Measurements from ENCODE around the gene MAPK9.
A peak's percentile ranks its signal among the peaks of the same experiment; 100 is the strongest.

Gene MAPK9

DNA sequence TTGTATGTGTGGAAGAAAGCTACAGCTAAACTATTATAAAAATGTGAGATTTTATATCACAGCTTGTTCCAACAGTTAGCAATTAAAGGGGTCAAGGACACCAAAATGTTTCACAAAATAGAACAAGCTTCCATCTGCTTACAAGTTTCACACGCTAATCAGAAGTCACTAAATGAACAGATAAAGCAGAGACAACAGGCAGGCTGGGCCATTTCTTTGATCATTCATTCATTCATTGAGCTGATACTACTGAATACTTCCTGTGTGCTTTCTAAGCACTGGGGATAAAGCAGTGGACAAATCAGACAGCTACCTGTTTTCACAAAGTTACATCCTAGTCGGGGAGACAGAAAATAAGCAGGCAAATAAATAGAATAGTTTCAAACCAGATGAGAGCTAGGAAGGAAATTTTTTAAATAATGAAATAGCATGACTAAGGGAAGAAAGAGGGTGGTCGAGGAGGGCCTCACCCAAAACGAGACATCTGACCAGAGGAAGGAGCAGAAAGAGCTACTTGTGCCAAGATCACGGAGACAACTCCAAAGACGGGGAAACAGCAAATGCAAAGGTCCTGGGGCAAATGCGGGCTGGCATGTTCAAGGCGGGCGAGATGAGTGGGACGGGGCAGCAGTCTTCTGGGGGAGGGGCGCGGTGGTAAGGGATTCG, 1.2 kb downstream of the MAPK9 start:
- peak overlapping the region; percentile 6; the same call in 1 of the 2 replicates for H3K27ac ChIP-seq (ENCODE audit: low read length)
- H3K9ac ChIP-seq (ENCODE audit: low read depth, low read length), result peak overlapping the region; percentile 94

DNA sequence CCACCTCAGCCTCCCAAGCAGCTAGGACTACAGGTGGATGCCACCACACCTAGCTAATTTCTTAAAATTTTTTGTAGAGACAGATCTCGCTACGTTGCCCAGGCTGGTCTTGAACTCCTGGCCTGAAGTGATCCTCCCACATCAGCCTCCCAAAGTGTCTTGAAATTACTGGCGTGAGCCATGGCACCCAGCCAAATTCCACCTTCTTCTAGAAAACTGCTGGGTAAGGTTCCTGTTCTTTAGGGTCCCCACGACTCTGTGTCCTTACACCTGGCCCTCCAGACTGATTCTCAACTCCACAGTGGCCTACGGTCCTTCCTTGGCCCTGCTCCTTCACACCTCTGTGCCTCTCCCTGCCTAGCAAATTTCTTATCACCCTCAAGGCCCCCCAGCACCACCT, 1.9 kb downstream of the MAPK9 start:
- no peak overlapping the region for H3K27ac ChIP-seq (ENCODE audit: low read length)
- DNase-seq (no peak), ATAC-seq (ENCODE audit: insufficient read depth, low read depth) (no peak)
- peak overlapping the region; percentile 87 for H3K4me2 ChIP-seq (ENCODE audit: insufficient read depth, low read length)
- peak overlapping the region in 1 of 2 experiments; percentile 96; a peak in 2 of 4 replicates for H3K4me3 ChIP-seq (ENCODE audit: low read depth in 1 of 2, low read length in 2 of 2)
- peaks cover 45% of the 10 kb centered on the region for H4K20me1 ChIP-seq (ENCODE audit: insufficient read depth, low read length)
- H2AFZ ChIP-seq (ENCODE audit: low read depth, low read length), result no peak overlapping the region
- no peaks in the 10 kb centered on the region for H3K9me3 ChIP-seq (ENCODE audit: insufficient read depth, low read length, severe bottlenecking)
- H3K79me2 ChIP-seq (ENCODE audit: insufficient read depth, low read length), result peaks cover 67% of the 10 kb centered on the region
- H3K27me3 ChIP-seq (ENCODE audit: insufficient read depth, low read length, poor library complexity), result no peaks in the 10 kb centered on the region
- H3K9ac ChIP-seq (ENCODE audit: low read depth, low read length), result no peak overlapping the region; the same call in 1 of the 2 replicates
- peaks cover 39% of the 10 kb centered on the region for H3K4me1 ChIP-seq (ENCODE audit: insufficient read depth, low read length)
- H3K36me3 ChIP-seq (ENCODE audit: insufficient read depth, low read length), result peaks cover 25% of the 10 kb centered on the region
- TF ChIP-seq EZH2 (IDR thresholded peaks at IDR 0.05; ENCODE audit: borderline replicate concordance, low read depth, low read length, severe bottlenecking), result no peak
- TF ChIP-seq, protein P1, sequence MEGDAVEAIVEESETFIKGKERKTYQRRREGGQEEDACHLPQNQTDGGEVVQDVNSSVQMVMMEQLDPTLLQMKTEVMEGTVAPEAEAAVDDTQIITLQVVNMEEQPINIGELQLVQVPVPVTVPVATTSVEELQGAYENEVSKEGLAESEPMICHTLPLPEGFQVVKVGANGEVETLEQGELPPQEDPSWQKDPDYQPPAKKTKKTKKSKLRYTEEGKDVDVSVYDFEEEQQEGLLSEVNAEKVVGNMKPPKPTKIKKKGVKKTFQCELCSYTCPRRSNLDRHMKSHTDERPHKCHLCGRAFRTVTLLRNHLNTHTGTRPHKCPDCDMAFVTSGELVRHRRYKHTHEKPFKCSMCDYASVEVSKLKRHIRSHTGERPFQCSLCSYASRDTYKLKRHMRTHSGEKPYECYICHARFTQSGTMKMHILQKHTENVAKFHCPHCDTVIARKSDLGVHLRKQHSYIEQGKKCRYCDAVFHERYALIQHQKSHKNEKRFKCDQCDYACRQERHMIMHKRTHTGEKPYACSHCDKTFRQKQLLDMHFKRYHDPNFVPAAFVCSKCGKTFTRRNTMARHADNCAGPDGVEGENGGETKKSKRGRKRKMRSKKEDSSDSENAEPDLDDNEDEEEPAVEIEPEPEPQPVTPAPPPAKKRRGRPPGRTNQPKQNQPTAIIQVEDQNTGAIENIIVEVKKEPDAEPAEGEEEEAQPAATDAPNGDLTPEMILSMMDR (IDR thresholded peaks at IDR 0.05; ENCODE audit: borderline replicate concordance, extremely low read depth, low read length, poor library complexity, severe bottlenecking), result no peak

More for the DNA sequence above, 1.2 kb downstream of the MAPK9 start:
- Histone ChIP-seq H3K36me3 (ENCODE audit: insufficient read depth, low read length) (peaks cover 20% of the 10 kb centered on the region), H3K79me2 (ENCODE audit: insufficient read depth, low read length) (peaks cover 64% of the 10 kb centered on the region), H3K27me3 (ENCODE audit: insufficient read depth, low read length, poor library complexity) (no peaks in the 10 kb centered on the region), H4K20me1 (ENCODE audit: insufficient read depth, low read length) (peaks cover 49% of the 10 kb centered on the region), H3K9me3 (ENCODE audit: insufficient read depth, low read length, severe bottlenecking) (no peaks in the 10 kb centered on the region), H2AFZ (ENCODE audit: low read depth, low read length) (no peak overlapping the region), H3K4me3 (ENCODE audit: low read depth in 1 of 2, low read length in 2 of 2) (peak overlapping the region; percentile 90 to 96; a peak in 3 of 4 replicates), H3K4me1 (ENCODE audit: insufficient read depth, low read length) (peaks cover 39% of the 10 kb centered on the region), H3K4me2 (ENCODE audit: insufficient read depth, low read length) (peak overlapping the region; percentile 87)
- TF ChIP-seq EZH2 (IDR thresholded peaks at IDR 0.05; ENCODE audit: borderline replicate concordance, low read depth, low read length, severe bottlenecking), result no peak
- TF ChIP-seq, protein P1 (IDR thresholded peaks at IDR 0.05; ENCODE audit: borderline replicate concordance, extremely low read depth, low read length, poor library complexity, severe bottlenecking), result no peak
- DNase-seq (no peak), ATAC-seq (ENCODE audit: insufficient read depth, low read depth) (no peak)

DNA sequence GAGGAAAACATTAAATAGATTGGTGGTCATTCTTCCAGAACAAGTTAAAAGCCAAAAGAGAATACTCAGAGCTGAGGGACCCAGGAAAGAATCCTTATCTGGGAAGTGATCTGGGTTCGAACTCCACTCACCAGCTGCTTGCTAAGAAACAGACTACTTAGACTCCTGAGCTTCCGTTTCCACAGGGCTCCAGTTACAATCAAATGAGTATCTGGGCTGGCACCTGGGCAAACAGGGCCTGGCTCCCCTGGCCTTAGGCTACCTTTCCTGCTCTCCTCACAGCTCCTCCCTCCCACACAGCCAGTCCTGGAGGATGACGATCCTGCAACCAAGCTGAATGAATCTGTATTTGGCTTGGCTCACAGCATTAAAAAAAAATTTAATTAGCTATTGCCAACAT, 2.5 kb downstream of the MAPK9 start:
- no peak overlapping the region for H3K9ac ChIP-seq (ENCODE audit: low read depth, low read length)
- H3K4me2 ChIP-seq (ENCODE audit: insufficient read depth, low read length), result peak overlapping the region; percentile 87; the same call in 1 of the 2 replicates
- TF ChIP-seq, protein P1 (IDR thresholded peaks at IDR 0.05; ENCODE audit: borderline replicate concordance, extremely low read depth, low read length, poor library complexity, severe bottlenecking), result no peak
- no peak for TF ChIP-seq EZH2 (IDR thresholded peaks at IDR 0.05; ENCODE audit: borderline replicate concordance, low read depth, low read length, severe bottlenecking)
- DNase-seq (no peak), ATAC-seq (ENCODE audit: insufficient read depth, low read depth) (no peak)
- H3K9me3 ChIP-seq (ENCODE audit: insufficient read depth, low read length, severe bottlenecking), result no peaks in the 10 kb centered on the region
- H3K4me3 ChIP-seq (ENCODE audit: low read depth in 1 of 2, low read length in 2 of 2), result no peak overlapping the region
- H3K4me1 ChIP-seq (ENCODE audit: insufficient read depth, low read length), result peaks cover 39% of the 10 kb centered on the region
- H3K27ac ChIP-seq (ENCODE audit: low read length), result no peak overlapping the region
- H2AFZ ChIP-seq (ENCODE audit: low read depth, low read length), result no peak overlapping the region
- H3K27me3 ChIP-seq (ENCODE audit: insufficient read depth, low read length, poor library complexity), result no peaks in the 10 kb centered on the region
- peaks cover 47% of the 10 kb centered on the region for H4K20me1 ChIP-seq (ENCODE audit: insufficient read depth, low read length)
- peaks cover 73% of the 10 kb centered on the region for H3K79me2 ChIP-seq (ENCODE audit: insufficient read depth, low read length)
- peaks cover 25% of the 10 kb centered on the region for H3K36me3 ChIP-seq (ENCODE audit: insufficient read depth, low read length)
